Neutrophil (primary cell): ENCODE results near the gene FBXO2.

Source experiments
- H3K27ac ChIP-seq: fragments of 200-600 bp; sonication (generic); 2 replicates; pipeline ENCODE4 v1.5.1; 2016; ENCODE audit warnings: mild to moderate bottlenecking, moderate library complexity
- H3K27me3 ChIP-seq: fragments of 200-600 bp; sonication (generic); 2 replicates; pipeline ENCODE4 v1.6.0; 2016; ENCODE audit warnings: mild to moderate bottlenecking
- H3K36me3 ChIP-seq: fragments of 200-600 bp; sonication (generic); 2 replicates; pipeline ENCODE4 v1.5.1; 2017
- H3K4me1 ChIP-seq, 2 experiments: fragments of 200-600 bp in 1 of 2; sonication (generic) in 1 of 2; 1 replicate in 1 of 2; 2 replicates in 1 of 2; pipeline versions ENCODE4 v1.5.1 to v1.6.1; 2013 to 2016; ENCODE audit warnings: low read depth in 1 of 2, low read length in 1 of 2, mild to moderate bottlenecking in 1 of 2, moderate library complexity in 1 of 2; ENCODE audit not compliant: control insufficient read depth in 1 of 2, insufficient read depth in 1 of 2
- H3K4me3 ChIP-seq, 2 experiments: fragments of 200-600 bp in 1 of 2; sonication (generic) in 1 of 2; 1 replicate in 1 of 2; 2 replicates in 1 of 2; pipeline ENCODE4 v1.5.1; 2013 to 2016; ENCODE audit warnings: low read depth in 1 of 2, low read length in 1 of 2, mild to moderate bottlenecking in 1 of 2, moderate library complexity in 1 of 2
- H3K9me3 ChIP-seq: fragments of 200-600 bp; sonication (generic); 2 replicates; pipeline ENCODE4 v1.5.1; 2016
- CTCF ChIP-seq: fragments of 200-600 bp; sonication (generic); IDR thresholded peaks from 2 replicates; pipeline ENCODE4 v1.5.1; 2016; ENCODE audit warnings: antibody characterized with exemption

FBXO2 gene

GRCh38 chr1:11685210-11685752, 31.1 kb upstream of the FBXO2 start:
- H3K4me3 ChIP-seq, result no peak overlapping the region
- no peaks in the 10 kb centered on the region for H3K36me3 ChIP-seq
- H3K27ac ChIP-seq, result no peak overlapping the region
- H3K9me3 ChIP-seq, result no peaks in the 10 kb centered on the region
- no peak for TF ChIP-seq CTCF
- H3K27me3 ChIP-seq, result peaks cover 81% of the 10 kb centered on the region
- peaks cover 11 to 15% of the 10 kb centered on the region in 2 experiments for H3K4me1 ChIP-seq

- TF ChIP-seq CTCF, result no peak
- Histone ChIP-seq H3K4me1 (peaks cover 13 to 18% of the 10 kb centered on the region in 2 experiments), H3K4me3 (no peak overlapping the region), H3K27me3 (peaks cover 69% of the 10 kb centered on the region), H3K27ac (no peak overlapping the region), H3K9me3 (no peaks in the 10 kb centered on the region), H3K36me3 (no peaks in the 10 kb centered on the region)
Observed at GRCh38 chr1:11684070-11684469, 29.8 kb upstream of the FBXO2 start.

- Histone ChIP-seq H3K27me3 (peaks cover 56% of the 10 kb centered on the region), H3K4me3 (no peak overlapping the region), H3K27ac (no peak overlapping the region), H3K36me3 (no peaks in the 10 kb centered on the region), H3K9me3 (no peaks in the 10 kb centered on the region), H3K4me1 (peaks cover 13 to 18% of the 10 kb centered on the region in 2 experiments)
- TF ChIP-seq CTCF, result no peak
Observed at GRCh38 chr1:11682799-11683198, 28.6 kb upstream of the FBXO2 start.

GRCh38 chr1:11682287-11682771, 28.1 kb upstream of the FBXO2 start:
- no peak overlapping the region for H3K27ac ChIP-seq
- TF ChIP-seq CTCF, result no peak
- peak overlapping the region; percentile 91 to 98 for H3K4me3 ChIP-seq
- H3K9me3 ChIP-seq, result no peaks in the 10 kb centered on the region
- peaks cover 51% of the 10 kb centered on the region for H3K27me3 ChIP-seq
- H3K4me1 ChIP-seq, result peaks cover 13 to 18% of the 10 kb centered on the region in 2 experiments
- H3K36me3 ChIP-seq, result peaks cover 4% of the 10 kb centered on the region

- TF ChIP-seq CTCF, result peak; percentile 12
- Histone ChIP-seq H3K4me1 (peaks cover 13 to 18% of the 10 kb centered on the region in 2 experiments), H3K4me3 (peak within 1 kb of the TSS; percentile 91 to 98), H3K27ac (peak within 1 kb of the TSS; percentile 79), H3K9me3 (no peaks in the 10 kb centered on the region), H3K27me3 (peaks cover 47% of the 10 kb centered on the region), H3K36me3 (peaks cover 15% of the 10 kb centered on the region)
Observed at GRCh38 chr1:11681071-11681771, 27.0 kb upstream of the FBXO2 start, which contains the start of gene MAD2L2. TSS of gene MAD2L2 (minus strand) at chr1:11681148. CDS start at chr1:11680601, 547 bp downstream.
